DOHH2 (cell line): Measurements from ENCODE around the gene MRPL55.

Source experiments
- EZH2phosphoT487 ChIP-seq: fragments of 200-600 bp; sonication (generic); IDR thresholded peaks from 2 replicates; pipeline ENCODE4 v1.6.1; 2017; ENCODE audit warnings: borderline replicate concordance, mild to moderate bottlenecking, antibody characterized with exemption, low read length, moderate library complexity, mixed read lengths
- TF ChIP-seq, protein P1 (sequence below): fragments of 200-600 bp; sonication (generic); IDR thresholded peaks from one replicate; pipeline ENCODE4 v1.5.1; 2014; ENCODE audit warnings: antibody characterized with exemption, mild to moderate bottlenecking, low read depth, low read length; ENCODE audit not compliant: poor library complexity, severe bottlenecking

- no peak for TF ChIP-seq EZH2phosphoT487
- TF ChIP-seq, protein P1, sequence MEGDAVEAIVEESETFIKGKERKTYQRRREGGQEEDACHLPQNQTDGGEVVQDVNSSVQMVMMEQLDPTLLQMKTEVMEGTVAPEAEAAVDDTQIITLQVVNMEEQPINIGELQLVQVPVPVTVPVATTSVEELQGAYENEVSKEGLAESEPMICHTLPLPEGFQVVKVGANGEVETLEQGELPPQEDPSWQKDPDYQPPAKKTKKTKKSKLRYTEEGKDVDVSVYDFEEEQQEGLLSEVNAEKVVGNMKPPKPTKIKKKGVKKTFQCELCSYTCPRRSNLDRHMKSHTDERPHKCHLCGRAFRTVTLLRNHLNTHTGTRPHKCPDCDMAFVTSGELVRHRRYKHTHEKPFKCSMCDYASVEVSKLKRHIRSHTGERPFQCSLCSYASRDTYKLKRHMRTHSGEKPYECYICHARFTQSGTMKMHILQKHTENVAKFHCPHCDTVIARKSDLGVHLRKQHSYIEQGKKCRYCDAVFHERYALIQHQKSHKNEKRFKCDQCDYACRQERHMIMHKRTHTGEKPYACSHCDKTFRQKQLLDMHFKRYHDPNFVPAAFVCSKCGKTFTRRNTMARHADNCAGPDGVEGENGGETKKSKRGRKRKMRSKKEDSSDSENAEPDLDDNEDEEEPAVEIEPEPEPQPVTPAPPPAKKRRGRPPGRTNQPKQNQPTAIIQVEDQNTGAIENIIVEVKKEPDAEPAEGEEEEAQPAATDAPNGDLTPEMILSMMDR, result no peak
Measured at GRCh38 chr1:228108055-228108690, 926 bp downstream of the MRPL55 start.
